GM23248 (cell line): ENCODE measurements around the gene PHPT1.

Experiments used
- EZH2 ChIP-seq: fragments of 200-600 bp; sonication (generic); IDR thresholded peaks from 2 replicates; pipeline ENCODE4 v1.6.1; 2018; ENCODE audit warnings: antibody characterized with exemption, mild to moderate bottlenecking; ENCODE audit not compliant: insufficient read depth, poor library complexity, severe bottlenecking
- EZH2phosphoT487 ChIP-seq: fragments of 200-600 bp; sonication (generic); IDR thresholded peaks from 2 replicates; pipeline ENCODE4 v1.6.1; 2018; ENCODE audit warnings: antibody characterized with exemption, moderate library complexity, mild to moderate bottlenecking, low read depth; ENCODE audit not compliant: insufficient read depth

DNA sequence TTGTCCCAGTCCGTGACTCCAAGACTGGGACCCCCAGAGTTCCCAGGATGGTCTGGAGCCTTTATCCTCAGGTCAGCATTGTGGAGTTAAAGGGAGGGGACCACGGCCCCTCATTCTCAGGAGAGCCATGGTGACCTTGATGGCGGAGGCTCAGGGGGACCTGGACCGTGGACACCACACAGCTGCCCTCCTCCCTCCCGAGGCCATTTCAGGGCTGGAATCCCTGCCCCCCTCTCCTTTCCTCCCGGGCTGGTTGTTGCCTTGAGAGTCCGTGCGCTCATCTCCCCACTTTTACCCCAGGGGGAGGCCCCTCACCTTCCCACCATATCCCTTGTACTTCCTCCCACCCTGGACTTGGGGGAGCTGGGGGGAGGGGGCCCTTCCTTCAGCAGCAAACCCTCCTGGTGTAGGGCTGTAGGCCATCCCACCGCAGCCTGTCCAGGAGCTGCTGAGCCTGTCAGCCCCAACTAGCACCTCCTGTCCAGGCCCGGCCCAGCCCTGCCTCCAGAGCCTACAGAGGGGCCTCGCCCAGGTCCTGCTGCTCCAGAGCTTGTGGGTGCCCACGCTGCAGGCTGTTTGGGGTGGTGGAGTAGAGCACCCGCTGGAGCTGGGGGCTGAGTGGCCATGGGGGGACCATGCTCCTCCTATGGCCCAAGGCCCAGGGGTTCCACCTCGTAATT is 21.3 kb upstream of the PHPT1 start:
- TF ChIP-seq EZH2 (no peak), EZH2phosphoT487 (no peak)
